A549 (cell line): ENCODE results near the gene PNPLA7. TPM values are rescaled to one million over a fixed set of nuclear protein-coding genes. Genes with fewer than 3 reads are reported as not detected.
"Not testable (repeated sequence)": the region's sequence is repeated elsewhere in the genome, so short reads cannot be mapped to it uniquely, and the experiment has no call there.

ENCODE experiments used
- ATAC-seq, 2 experiments: fragments of 200-7000 bp in 1 of 2; fragments of >200 bp in 1 of 2; cut with Nextera tagmentation in 1 of 2; cut with Tn5 transposase in 1 of 2; 3 replicates each; pipeline versions ENCODE4 v1.8.0 to v1.9.1; 2018 to 2020; ENCODE audit warnings: mild to moderate bottlenecking in 1 of 2, moderate library complexity in 1 of 2
- CTCF ChIA-PET: fragments of 300-600 bp; sonication (Branson Sonifier 250); formaldehyde crosslinking; extraction: SDS; loops from one replicate; lab custom pipeline; 2021; ENCODE audit warnings: antibody characterized with exemption, inconsistent platforms; lab: Yijun Ruan, JAX
- POLR2A ChIA-PET: fragments of 350-600 bp; formaldehyde crosslinking; extraction: SDS; loops from one replicate; lab custom pipeline; 2021; ENCODE audit warnings: antibody characterized with exemption, inconsistent platforms; lab: Yijun Ruan, JAX
- DNase-seq, 2 experiments: peaks; one replicate each; pipeline versions ENCODE4 v3.0.0 to v3.0.0-alpha.2; 2011 to 2016; ENCODE audit warnings: low read depth in 1 of 2, low spot score in 1 of 2
- FAIRE-seq: peaks from 2 replicates; lab custom pipeline; 2011; peaks lifted over from hg19 to GRCh38; lab: Jason Lieb, UNC
- H3K27ac ChIP-seq, 2 experiments: fragments of >200 bp; sonication (Bioruptor Twin); formaldehyde crosslinking; 3 replicates each; pipeline ENCODE4 v1.5.1; 2016 to 2017
- H3K4me1 ChIP-seq: fragments of >200 bp; sonication (Bioruptor Twin); formaldehyde crosslinking; 3 replicates; pipeline ENCODE4 v1.6.1; 2016
- H3K4me2 ChIP-seq: fragments of >200 bp; sonication (Bioruptor Twin); formaldehyde crosslinking; 3 replicates; pipeline ENCODE4 v1.6.1; 2016
- H3K4me3 ChIP-seq: fragments of >200 bp; sonication (Bioruptor Twin); formaldehyde crosslinking; 3 replicates; pipeline ENCODE4 v1.5.1; 2016
- H3K9me3 ChIP-seq: fragments of >200 bp; sonication (Bioruptor Twin); formaldehyde crosslinking; 3 replicates; pipeline ENCODE4 v1.6.1; 2016
- BCL3 ChIP-seq: fragments of >200 bp; sonication (Bioruptor Twin); formaldehyde crosslinking; IDR thresholded peaks from 3 replicates; pipeline ENCODE4 v1.6.1; 2016
- BHLHE40 ChIP-seq: IDR thresholded peaks from 2 replicates; pipeline ENCODE4 v1.6.1; 2012; ENCODE audit warnings: low read depth, low read length, inconsistent platforms
- CBX8 ChIP-seq: fragments of 200-600 bp; sonication (generic); IDR thresholded peaks from 2 replicates; pipeline ENCODE4 v1.6.1; 2016
- CHD2 ChIP-seq: fragments of 150-350 bp; IDR thresholded peaks from 2 replicates; pipeline ENCODE4 v1.6.1; 2014; ENCODE audit warnings: low read length; ENCODE audit not compliant: partially characterized antibody
- EHF ChIP-seq: fragments of 250-450 bp; sonication (Bioruptor Pico); IDR thresholded peaks from 2 replicates; pipeline ENCODE4 v1.5.0; 2020; ENCODE audit warnings: mild to moderate bottlenecking
- FOSB ChIP-seq: fragments of 250-450 bp; sonication (Bioruptor Pico); IDR thresholded peaks from 2 replicates; pipeline ENCODE4 v1.5.0; 2020; ENCODE audit warnings: mild to moderate bottlenecking, moderate library complexity
- HOXB5 ChIP-seq: fragments of 250-450 bp; sonication (Bioruptor Pico); IDR thresholded peaks from 2 replicates; pipeline ENCODE4 v1.5.0; 2020; ENCODE audit warnings: mild to moderate bottlenecking, moderate library complexity
- MAFK ChIP-seq: fragments of 450-650 bp; IDR thresholded peaks from 2 replicates; pipeline ENCODE4 v1.6.1; 2014; ENCODE audit not compliant: partially characterized antibody
- MAZ ChIP-seq: fragments of 150-350 bp; IDR thresholded peaks from 2 replicates; pipeline ENCODE4 v1.6.1; 2014; ENCODE audit warnings: antibody characterized with exemption, low read depth, low read length, borderline replicate concordance
- NFE2L2 ChIP-seq: fragments of 150-350 bp; conservative IDR thresholded peaks from 2 replicates; pipeline ENCODE4 v1.6.1; 2014; ENCODE audit warnings: low read length
- NR3C1 ChIP-seq: fragments of >200 bp; sonication (Bioruptor Twin); formaldehyde crosslinking; IDR thresholded peaks from 3 replicates; pipeline ENCODE4 v1.6.1; 2017
- RARB ChIP-seq: fragments of 250-450 bp; sonication (Bioruptor Pico); IDR thresholded peaks from 2 replicates; pipeline ENCODE4 v1.8.0; 2021; ENCODE audit warnings: mild to moderate bottlenecking, moderate library complexity
- RNF2 ChIP-seq: fragments of 200-600 bp; sonication (generic); IDR thresholded peaks from 2 replicates; pipeline ENCODE4 v1.6.1; 2016; ENCODE audit warnings: low read depth, mild to moderate bottlenecking, antibody characterized with exemption, moderate library complexity, borderline replicate concordance
- ZSCAN20 ChIP-seq: fragments of 250-450 bp; sonication (Bioruptor Pico); IDR thresholded peaks from 2 replicates; pipeline ENCODE4 v1.8.0; 2022; ENCODE audit warnings: mild to moderate bottlenecking, moderate library complexity
- WGBS: methylation state at CpG from one replicate; pipeline ENCODE4 v1.1.6; 2017; ENCODE audit errors: missing lambda C conversion rate; 5-methylcytosine and 5-hydroxymethylcytosine counted together
- polyA plus RNA-seq, 4 experiments: library from polyadenylated mRNA; depleted of rRNA in 3 of 4; stranded (reverse); fragments of >200 nt; fragmentation: RNase III in 1 of 4; extraction: RNeasy Plus Mini Kit Qiagen cat#74134 plus additional on column Dnase treatment in 1 of 4; gene quantifications; 2 replicates in 3 of 4; 3 replicates in 1 of 4; pipeline ENCODE4 v1.2.3, GENCODE V29; 2011 to 2017
- TF ChIP-seq, protein P1 (sequence below): fragments of 200-600 bp; sonication (generic); IDR thresholded peaks from 2 replicates; pipeline ENCODE4 v1.6.1; 2016; ENCODE audit warnings: antibody characterized with exemption, mild to moderate bottlenecking, moderate library complexity

Gene PNPLA7
- polyA plus RNA-seq, 2 of the 4 experiments (the other 2 are of a cell fraction): 0.31 to 1.1 TPM

DNA sequence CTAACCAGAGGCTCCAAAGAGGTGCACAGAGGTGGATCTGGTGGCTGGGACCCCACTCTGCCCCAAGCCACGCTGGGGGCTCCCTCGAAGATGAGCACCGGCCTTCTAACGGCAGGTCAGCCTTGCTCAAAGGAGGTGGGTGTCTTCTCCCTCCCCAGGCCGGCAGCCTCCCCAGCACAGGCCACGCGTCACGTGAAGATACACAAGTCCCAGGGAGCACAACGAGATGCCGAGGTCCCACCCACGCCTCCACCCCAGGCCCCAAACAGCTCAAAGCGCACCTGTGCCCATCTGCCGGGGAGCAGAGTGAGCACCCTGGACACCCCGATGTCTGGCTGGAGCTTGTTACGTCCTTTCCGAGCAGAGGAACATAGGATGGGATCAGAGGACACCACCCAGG lies 12.1 kb downstream of the PNPLA7 start:
- no peak for TF ChIP-seq BCL3
- TF ChIP-seq NFE2L2: no peak
- TF ChIP-seq EHF (CRISPR knock-in tag): no peak
- no peak overlapping the region for H3K4me2 ChIP-seq
- no peak overlapping the region for H3K4me3 ChIP-seq
- H3K27ac ChIP-seq: no peak overlapping the region
- H3K9me3 ChIP-seq: no peaks in the 10 kb centered on the region
- CTCF ChIA-PET: interaction anchor here (1.1 to 2.2 kb wide), 4 partner anchors 10 to 115 kb away, joined by 3 to 11 read pairs (median 6); partner anchors contain the start of genes EXD3, MRPL41 and NOXA1
- WGBS: 94% methylated on average over 9 of the region's 16 CpGs
- POLR2A ChIA-PET: interaction anchor here (1.1 kb wide), 1 partner anchor 297 kb away, joined by 4 read pairs; no protein-coding TSS in a partner anchor
- FAIRE-seq (no peak), ATAC-seq (no peak), DNase-seq (no peak)
- H3K4me1 ChIP-seq: peaks cover 4% of the 10 kb centered on the region

GRCh38 chr9:137536594-137537131 lies 13.5 kb downstream of the PNPLA7 start:
- POLR2A ChIA-PET, H3K4me1 ChIP-seq, H3K27ac ChIP-seq, FAIRE-seq, H3K4me3 ChIP-seq, H3K4me2 ChIP-seq, H3K9me3 ChIP-seq, ATAC-seq, DNase-seq: not testable (repeated sequence)
- CTCF ChIA-PET: interaction anchor here (0.7 to 2.4 kb wide), 6 partner anchors 8 to 250 kb away, joined by 3 to 11 read pairs (median 4); partner anchors contain the start of gene MRPL41
- 85% methylated on average over 16 of the region's 16 CpGs for WGBS

- POLR2A ChIA-PET: interaction anchor here (0.8 to 1.3 kb wide), 4 partner anchors 15 to 233 kb away, joined by 3 to 6 read pairs (median 3); partner anchors contain the start of genes EHMT1, MRPL41, NRARP and PNPLA7
- no peak for ATAC-seq
- Histone ChIP-seq H3K4me2 (peak overlapping the region; percentile 23; the same call in 2 of the 3 replicates), H3K9me3 (no peaks in the 10 kb centered on the region), H3K4me1 (peaks cover 4% of the 10 kb centered on the region), H3K4me3 (no peak overlapping the region), H3K27ac (peak overlapping the region; percentile 3 to 38; a peak in 3 of 6 replicates)
- CTCF ChIA-PET: interaction anchor here (0.6 to 2.4 kb wide), 20 partner anchors 10 to 248 kb away, joined by 3 to 16 read pairs (median 4); partner anchors contain the start of genes EXD3, MRPL41, NOXA1 and PNPLA7
- no peak for DNase-seq
- TF ChIP-seq CBX8 (no peak), MAFK (no peak), MAZ (no peak), FOSB (no peak), RNF2 (no peak), RARB (CRISPR knock-in tag) (no peak), BHLHE40 (no peak), CHD2 (no peak), NR3C1 (no peak), ZSCAN20 (CRISPR knock-in tag) (no peak), HOXB5 (CRISPR knock-in tag) (no peak)
- TF ChIP-seq, protein P1, sequence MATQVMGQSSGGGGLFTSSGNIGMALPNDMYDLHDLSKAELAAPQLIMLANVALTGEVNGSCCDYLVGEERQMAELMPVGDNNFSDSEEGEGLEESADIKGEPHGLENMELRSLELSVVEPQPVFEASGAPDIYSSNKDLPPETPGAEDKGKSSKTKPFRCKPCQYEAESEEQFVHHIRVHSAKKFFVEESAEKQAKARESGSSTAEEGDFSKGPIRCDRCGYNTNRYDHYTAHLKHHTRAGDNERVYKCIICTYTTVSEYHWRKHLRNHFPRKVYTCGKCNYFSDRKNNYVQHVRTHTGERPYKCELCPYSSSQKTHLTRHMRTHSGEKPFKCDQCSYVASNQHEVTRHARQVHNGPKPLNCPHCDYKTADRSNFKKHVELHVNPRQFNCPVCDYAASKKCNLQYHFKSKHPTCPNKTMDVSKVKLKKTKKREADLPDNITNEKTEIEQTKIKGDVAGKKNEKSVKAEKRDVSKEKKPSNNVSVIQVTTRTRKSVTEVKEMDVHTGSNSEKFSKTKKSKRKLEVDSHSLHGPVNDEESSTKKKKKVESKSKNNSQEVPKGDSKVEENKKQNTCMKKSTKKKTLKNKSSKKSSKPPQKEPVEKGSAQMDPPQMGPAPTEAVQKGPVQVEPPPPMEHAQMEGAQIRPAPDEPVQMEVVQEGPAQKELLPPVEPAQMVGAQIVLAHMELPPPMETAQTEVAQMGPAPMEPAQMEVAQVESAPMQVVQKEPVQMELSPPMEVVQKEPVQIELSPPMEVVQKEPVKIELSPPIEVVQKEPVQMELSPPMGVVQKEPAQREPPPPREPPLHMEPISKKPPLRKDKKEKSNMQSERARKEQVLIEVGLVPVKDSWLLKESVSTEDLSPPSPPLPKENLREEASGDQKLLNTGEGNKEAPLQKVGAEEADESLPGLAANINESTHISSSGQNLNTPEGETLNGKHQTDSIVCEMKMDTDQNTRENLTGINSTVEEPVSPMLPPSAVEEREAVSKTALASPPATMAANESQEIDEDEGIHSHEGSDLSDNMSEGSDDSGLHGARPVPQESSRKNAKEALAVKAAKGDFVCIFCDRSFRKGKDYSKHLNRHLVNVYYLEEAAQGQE: no peak
- no peak for FAIRE-seq
Measured at GRCh38 chr9:137535120-137535428, 15.1 kb downstream of the PNPLA7 start.
